IPS-NIHi7 (cell line): Measurements from ENCODE around the gene S100A9.
"Not testable (repeated sequence)": the region's sequence is repeated elsewhere in the genome, so short reads cannot be mapped to it uniquely, and the experiment has no call there.

ENCODE experiments used
- DNase-seq: peaks from one replicate; pipeline ENCODE4 v3.0.0; 2012; ENCODE audit warnings: mixed read lengths; ENCODE audit errors: extremely low spot score

Gene S100A9

GRCh38 chr1:153357853-153358690 is at the start of gene S100A9:
Gene S100A9 (plus strand): TSS chr1:153357854. CDS start chr1:153358284, 430 bp downstream.
- DNase-seq = no peak

GRCh38 chr1:153308540-153308939 is 49.1 kb upstream of the S100A9 start:
- no peak for DNase-seq

DNA sequence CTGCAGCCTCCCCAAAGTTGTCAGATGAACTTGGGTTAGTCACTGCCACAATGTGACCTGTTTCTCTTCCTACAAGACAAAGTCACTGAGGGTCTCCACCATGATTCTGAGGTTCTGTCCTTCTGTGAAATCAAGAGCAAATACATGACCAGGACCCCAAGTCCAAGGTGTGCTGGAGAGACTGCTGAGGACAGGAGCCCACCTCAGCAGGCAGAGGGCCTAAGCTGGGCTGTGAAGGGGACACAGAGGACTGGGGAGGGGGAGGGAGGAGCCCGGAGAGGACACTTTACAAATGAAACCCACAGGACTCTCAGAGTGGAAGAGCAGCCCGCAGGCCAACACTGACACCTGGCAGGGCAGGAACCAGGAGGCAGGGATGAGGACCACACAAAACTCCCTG is 48.2 kb upstream of the S100A9 start:
- no peak for DNase-seq

GRCh38 chr1:153310526-153310925 is 47.1 kb upstream of the S100A9 start:
- DNase-seq = no peak

GRCh38 chr1:153312570-153313186 is 45.0 kb upstream of the S100A9 start, which contains the start of gene PGLYRP3:
Gene PGLYRP3 (minus strand): TSS chr1:153312952. CDS start chr1:153310665, 2,287 bp downstream.
- DNase-seq = no peak

GRCh38 chr1:153313288-153313687 is 44.4 kb upstream of the S100A9 start:
- no peak for DNase-seq

- DNase-seq = not testable (repeated sequence)
These were observed 43.3 kb upstream of the S100A9 start for GRCh38 chr1:153314388-153314787.

DNA sequence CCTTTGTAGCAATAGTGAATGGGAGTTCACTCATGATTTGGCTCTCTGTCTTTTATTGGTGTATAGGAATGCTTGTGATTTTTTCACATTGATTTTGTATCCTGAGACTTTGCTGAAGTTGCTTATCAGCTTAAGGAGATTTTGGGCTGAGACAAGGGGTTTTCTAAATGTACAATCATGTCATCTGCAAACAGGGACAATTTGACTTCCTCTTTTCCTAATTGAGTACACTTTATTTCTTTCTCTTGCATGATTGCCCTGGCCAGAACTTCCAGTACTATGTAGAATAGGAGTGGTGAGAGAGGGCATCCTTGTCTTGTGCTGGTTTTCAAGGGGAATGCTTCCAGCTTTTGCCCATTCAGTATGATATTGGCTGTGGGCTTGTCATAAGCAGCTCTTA is 41.6 kb upstream of the S100A9 start:
- not testable (repeated sequence) for DNase-seq

DNA sequence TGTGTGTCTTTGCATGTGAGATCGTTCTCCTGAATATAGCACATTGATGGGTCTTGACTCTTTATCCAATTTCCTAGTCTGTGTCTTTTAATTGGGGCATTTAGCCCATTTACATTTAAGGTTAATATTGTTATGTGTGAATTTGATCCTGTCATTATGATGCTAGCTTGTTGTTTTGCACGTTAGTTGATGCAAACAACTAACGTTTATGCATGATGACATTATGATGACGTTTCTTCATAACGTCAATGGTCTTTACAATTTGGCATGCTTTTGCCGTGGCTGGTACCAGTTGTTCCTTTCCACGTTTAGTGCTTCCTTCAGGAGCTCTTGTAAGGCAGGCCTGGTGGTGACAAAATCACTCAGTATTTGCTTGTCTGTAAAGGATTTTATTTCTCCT is 39.5 kb upstream of the S100A9 start:
- DNase-seq = not testable (repeated sequence)

- no peak for DNase-seq
These were observed 35.1 kb upstream of the S100A9 start for GRCh38 chr1:153322568-153322967.

DNA sequence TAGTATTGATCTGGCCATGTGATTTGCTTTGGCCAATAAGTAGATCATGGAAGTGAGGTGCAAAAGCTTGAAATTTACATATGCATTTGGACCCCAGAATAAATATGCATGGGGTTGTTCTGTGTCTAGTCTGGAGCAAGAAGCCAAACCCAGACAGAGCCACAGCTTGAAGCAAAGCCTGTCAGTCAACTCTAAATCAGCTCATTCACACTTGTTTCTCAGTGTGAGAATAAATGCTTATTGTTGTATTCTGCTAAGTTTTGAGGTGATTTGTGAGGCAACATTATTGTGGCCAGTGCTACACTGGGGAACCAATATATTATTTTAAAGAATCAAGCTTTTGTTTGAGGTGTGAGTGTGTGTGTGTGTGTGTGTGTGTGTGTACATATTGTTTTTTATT is 32.7 kb upstream of the S100A9 start:
- no peak for DNase-seq

- no peak for DNase-seq
These were observed 23.8 kb upstream of the S100A9 start for GRCh38 chr1:153333902-153334301.

GRCh38 chr1:153336650-153337049 is 21.0 kb upstream of the S100A9 start:
- DNase-seq = no peak

- no peak for DNase-seq
These were observed 19.4 kb upstream of the S100A9 start for GRCh38 chr1:153337980-153338853.

DNA sequence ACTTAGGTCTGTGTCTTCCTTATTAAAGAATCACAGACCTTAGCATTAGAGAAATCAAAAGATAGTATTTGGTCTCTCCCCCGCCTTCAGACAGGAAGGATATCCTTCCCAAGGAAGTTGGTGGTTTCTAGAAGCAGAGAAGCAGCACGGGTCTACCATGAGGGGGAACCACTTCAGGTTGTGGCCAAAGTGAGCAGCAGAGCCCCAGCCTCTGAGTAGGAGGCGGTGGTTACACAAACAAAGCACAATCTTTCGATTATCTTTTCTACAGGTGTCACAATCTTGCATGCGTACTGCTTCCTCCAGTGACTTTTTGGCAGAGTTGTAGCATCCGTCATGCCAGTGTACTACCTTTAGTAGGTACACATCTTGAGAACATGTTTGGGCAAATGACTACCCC is 17.9 kb upstream of the S100A9 start:
- no peak for DNase-seq

DNA sequence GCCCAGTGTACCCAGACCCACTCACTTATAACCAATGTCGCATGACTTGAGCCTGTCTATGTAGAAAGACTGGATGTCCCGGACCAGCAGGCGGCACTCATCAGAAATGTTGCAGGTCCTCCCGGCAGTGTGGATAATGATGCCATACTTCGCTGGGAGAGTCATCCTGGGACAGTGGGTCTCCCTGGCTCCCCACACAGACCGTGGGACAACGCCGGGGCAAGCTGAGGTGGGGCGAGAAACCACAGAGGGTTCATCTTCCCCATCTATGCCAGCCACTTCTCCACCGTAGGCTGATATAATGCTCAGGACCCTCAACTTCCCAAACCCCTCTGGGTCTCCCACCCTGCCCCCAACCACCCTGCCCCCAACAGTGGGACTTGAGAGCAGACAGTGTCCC is 17.3 kb upstream of the S100A9 start:
- no peak for DNase-seq

DNA sequence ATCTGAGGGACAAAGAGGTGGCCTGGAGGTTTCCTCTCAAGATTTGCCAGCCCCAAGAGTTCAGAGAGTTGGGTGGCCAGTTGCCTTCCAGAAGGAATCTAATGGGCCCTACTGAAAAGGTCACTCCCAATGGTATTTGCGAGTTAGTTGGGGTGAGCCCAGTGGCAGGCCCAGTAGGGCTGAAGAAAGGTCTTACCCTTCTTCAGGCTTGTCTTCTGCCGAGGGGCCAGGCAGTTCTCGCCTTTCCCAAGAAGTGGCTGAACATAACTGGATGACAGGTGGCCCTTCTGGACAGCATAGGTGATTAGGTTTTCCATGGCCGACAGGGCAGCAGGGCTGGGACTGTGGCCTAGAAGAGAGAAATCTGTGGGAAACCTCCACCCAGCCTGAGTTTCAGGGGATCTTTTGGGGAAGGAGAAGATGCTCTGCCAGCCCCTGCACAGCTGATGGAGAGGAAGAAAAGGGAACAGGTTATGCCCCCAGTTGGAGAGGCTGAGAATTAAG is 16.2 kb upstream of the S100A9 start:
- DNase-seq = no peak

- peak; percentile 7 for DNase-seq
These were observed 15.5 kb upstream of the S100A9 start for GRCh38 chr1:153342178-153342577.

DNA sequence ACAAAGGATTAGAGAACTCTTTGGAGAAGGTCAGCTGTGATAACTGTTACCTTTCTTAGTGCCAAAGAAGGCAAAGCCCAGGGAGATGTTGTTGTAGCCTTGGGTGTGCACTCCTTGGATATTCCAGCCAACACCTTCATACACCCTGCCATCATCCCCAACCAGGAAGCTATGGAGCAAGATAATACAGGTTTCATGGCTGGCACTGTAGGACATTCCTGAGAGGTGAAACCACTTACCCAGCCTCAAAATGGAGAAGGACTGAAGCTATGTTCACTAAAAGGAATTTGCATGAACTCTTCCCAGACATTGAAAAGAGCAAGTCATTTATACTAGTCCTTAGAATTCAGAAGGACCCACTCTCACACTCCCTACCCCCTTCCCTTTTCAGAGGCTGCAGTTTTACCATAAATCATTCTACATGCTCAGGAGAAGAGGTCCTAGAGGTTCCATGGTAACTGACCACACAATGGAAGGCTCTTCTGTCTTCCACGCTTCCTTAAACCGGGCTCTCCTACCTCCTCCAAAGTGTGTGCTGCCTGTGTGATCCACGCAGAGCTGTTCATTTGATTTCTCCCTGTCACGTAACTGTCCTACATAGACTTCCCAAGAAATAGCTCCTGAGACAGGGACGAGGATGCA is 14.5 kb upstream of the S100A9 start:
- peak; percentile 5 for DNase-seq

GRCh38 chr1:153343811-153344717 is 13.6 kb upstream of the S100A9 start:
- peak; percentile 8 for DNase-seq

GRCh38 chr1:153344718-153345025 is 13.0 kb upstream of the S100A9 start:
- DNase-seq = peak; percentile 4
